Measurements from ENCODE around the gene FRMD5.

Gene FRMD5

DNA sequence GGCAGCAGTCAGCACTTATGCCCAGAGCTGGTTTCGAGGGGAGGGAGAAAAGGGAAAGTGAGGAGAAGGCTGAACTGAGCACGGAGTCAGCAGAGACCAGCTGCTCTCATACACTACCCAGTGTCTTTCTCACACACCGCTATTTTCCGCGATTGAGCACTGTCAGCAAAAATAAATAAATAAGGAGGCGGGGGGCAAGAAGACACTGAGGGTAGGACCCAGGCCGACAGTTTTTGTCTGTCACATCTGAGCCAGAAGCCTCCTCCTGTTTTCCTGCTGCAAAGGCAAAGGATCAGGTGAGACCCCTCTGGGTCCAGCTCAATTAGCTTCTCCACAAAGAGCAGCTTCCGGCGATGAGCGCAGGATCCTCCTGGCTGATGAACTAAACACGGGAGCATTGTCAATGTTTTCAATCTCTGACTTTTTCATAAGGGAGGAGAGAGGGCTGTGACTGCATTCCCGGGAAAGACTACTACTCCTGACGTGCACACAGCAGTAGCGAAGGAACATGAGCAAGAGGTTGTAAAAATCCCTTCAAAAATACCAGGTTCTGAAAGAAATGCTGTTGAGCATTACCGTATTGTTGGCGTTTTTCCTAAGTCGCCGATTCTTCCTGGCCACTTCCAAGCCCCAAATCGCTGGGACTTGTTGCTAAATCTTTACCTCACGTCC, 1.3 kb downstream of the FRMD5 start:
- Mint-ChIP-seq H3K36me3 (ENCODE audit: low read depth) (peaks cover 2% of the 10 kb centered on the region), H3K9me3 (no peaks in the 10 kb centered on the region), H3K27ac (no peak overlapping the region), H3K4me1 (ENCODE audit: low read depth) (peaks cover 11% of the 10 kb centered on the region), H3K27me3 (ENCODE audit: low read depth) (peaks cover 69% of the 10 kb centered on the region), H3K4me3 (peak overlapping the region; percentile 40)

- Mint-ChIP-seq H3K27me3 (ENCODE audit: low read depth) (peaks cover 47% of the 10 kb centered on the region), H3K4me3 (no peak overlapping the region), H3K36me3 (ENCODE audit: low read depth) (no peaks in the 10 kb centered on the region), H3K27ac (no peak overlapping the region), H3K9me3 (no peaks in the 10 kb centered on the region), H3K4me1 (ENCODE audit: low read depth) (peaks cover under 1% of the 10 kb centered on the region)
Measured at GRCh38 chr15:44188795-44189194, 6.3 kb downstream of the FRMD5 start.

GRCh38 chr15:44186705-44187104, 8.4 kb downstream of the FRMD5 start:
- Mint-ChIP-seq H3K4me3 (no peak overlapping the region), H3K27me3 (ENCODE audit: low read depth) (peaks cover 29% of the 10 kb centered on the region), H3K4me1 (ENCODE audit: low read depth) (no peaks in the 10 kb centered on the region), H3K9me3 (no peaks in the 10 kb centered on the region), H3K27ac (no peak overlapping the region), H3K36me3 (ENCODE audit: low read depth) (no peaks in the 10 kb centered on the region)

- H3K4me3 Mint-ChIP-seq, result no peak overlapping the region
- no peaks in the 10 kb centered on the region for H3K36me3 Mint-ChIP-seq (ENCODE audit: low read depth)
- H3K4me1 Mint-ChIP-seq (ENCODE audit: low read depth), result no peaks in the 10 kb centered on the region
- H3K27me3 Mint-ChIP-seq (ENCODE audit: low read depth), result peaks cover 11% of the 10 kb centered on the region
- no peaks in the 10 kb centered on the region for H3K9me3 Mint-ChIP-seq
- H3K27ac Mint-ChIP-seq, result no peak overlapping the region
Measured at GRCh38 chr15:44183363-44183762, 11.7 kb downstream of the FRMD5 start.

DNA sequence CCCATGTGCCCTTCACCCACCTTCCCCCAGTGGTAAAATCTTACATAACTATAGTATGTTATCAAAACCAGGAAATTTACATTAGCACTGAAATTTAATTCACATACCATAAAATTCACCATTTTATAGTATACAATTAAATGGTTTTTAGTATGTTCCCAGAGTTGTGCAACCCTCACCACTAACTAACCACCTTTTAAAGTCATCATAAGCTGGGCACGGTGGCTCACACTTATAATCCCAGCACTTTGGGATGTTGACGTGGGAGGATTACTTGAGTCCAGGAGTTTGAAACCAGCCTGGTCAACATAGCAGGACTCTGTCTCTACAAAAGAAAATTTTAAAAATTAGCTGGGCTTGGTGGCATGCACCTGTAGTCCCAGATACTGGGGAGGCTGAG, 13.7 kb downstream of the FRMD5 start:
- Mint-ChIP-seq H3K27ac (no peak overlapping the region), H3K27me3 (ENCODE audit: low read depth) (peaks cover 17% of the 10 kb centered on the region), H3K4me1 (ENCODE audit: low read depth) (no peaks in the 10 kb centered on the region), H3K9me3 (no peaks in the 10 kb centered on the region), H3K36me3 (ENCODE audit: low read depth) (no peaks in the 10 kb centered on the region), H3K4me3 (no peak overlapping the region)

DNA sequence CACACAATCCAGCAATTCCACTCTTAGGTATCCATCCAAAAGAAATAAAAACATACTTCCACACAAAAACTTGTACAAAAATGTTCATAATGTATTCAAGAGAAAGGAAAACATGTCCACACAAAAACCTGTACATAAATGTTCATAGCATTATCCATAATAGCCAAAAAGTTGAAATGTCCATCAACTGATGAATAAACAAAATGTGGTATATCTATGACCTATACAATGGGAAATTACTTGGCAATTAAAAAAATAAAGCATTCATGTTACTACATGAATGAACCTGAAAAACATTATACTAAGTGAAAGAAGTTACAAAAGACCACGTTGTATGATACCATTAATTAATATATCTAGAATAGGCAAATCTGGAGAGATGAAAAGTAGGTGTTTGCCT, 17.9 kb downstream of the FRMD5 start:
- Mint-ChIP-seq H3K4me1 (ENCODE audit: low read depth) (no peaks in the 10 kb centered on the region), H3K27ac (no peak overlapping the region), H3K27me3 (ENCODE audit: low read depth) (peaks cover 36% of the 10 kb centered on the region), H3K36me3 (ENCODE audit: low read depth) (no peaks in the 10 kb centered on the region), H3K4me3 (no peak overlapping the region), H3K9me3 (no peaks in the 10 kb centered on the region)

DNA sequence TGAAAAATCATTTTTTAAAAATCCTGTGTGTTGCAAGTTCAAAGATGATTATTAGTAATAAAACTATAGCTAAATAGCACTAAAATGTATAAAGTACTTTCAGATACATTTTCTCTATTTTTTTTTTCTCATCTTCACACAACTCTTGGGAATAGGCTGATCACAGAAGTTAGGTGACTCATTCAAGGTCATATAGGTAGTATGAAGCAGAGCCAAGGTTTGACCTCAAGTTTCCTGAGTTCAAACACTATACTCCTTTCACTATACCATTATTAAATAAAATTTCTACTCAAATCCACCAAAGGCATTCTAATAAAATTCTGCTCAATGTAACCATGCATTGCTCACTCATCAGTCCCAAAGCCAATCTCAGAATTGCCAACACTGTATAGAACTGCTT, 21.3 kb downstream of the FRMD5 start:
- Mint-ChIP-seq H3K27ac (no peak overlapping the region), H3K9me3 (no peaks in the 10 kb centered on the region), H3K27me3 (ENCODE audit: low read depth) (peaks cover 35% of the 10 kb centered on the region), H3K4me1 (ENCODE audit: low read depth) (no peaks in the 10 kb centered on the region), H3K4me3 (no peak overlapping the region), H3K36me3 (ENCODE audit: low read depth) (no peaks in the 10 kb centered on the region)

- no peaks in the 10 kb centered on the region for H3K36me3 Mint-ChIP-seq (ENCODE audit: low read depth)
- no peaks in the 10 kb centered on the region for H3K4me1 Mint-ChIP-seq (ENCODE audit: low read depth)
- H3K4me3 Mint-ChIP-seq, result no peak overlapping the region
- peaks cover 29% of the 10 kb centered on the region for H3K27me3 Mint-ChIP-seq (ENCODE audit: low read depth)
- H3K9me3 Mint-ChIP-seq, result no peaks in the 10 kb centered on the region
- H3K27ac Mint-ChIP-seq, result no peak overlapping the region
Measured at GRCh38 chr15:44163370-44163769, 31.7 kb downstream of the FRMD5 start.

DNA sequence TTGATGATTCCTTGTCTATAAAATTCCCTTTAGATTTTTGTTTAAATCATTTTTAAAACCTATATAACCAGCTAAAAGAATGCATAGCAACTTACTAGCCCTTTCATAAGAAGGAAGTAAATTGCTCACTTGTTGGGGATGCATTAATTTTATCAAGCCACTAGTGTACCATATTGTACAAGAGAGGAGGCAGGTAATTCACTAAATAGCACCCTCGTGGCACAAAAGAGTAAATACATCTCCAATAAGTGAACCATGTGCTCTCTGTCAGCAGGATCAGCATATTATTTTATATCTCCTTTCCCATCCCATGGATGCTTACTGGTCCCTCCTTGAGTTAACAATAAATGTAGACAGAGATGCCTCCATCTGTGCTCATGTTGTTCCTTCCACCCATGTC, 34.3 kb downstream of the FRMD5 start:
- no peak overlapping the region for H3K4me3 Mint-ChIP-seq
- no peaks in the 10 kb centered on the region for H3K4me1 Mint-ChIP-seq (ENCODE audit: low read depth)
- H3K36me3 Mint-ChIP-seq (ENCODE audit: low read depth), result no peaks in the 10 kb centered on the region
- H3K27me3 Mint-ChIP-seq (ENCODE audit: low read depth), result peaks cover 41% of the 10 kb centered on the region
- H3K27ac Mint-ChIP-seq, result no peak overlapping the region
- no peaks in the 10 kb centered on the region for H3K9me3 Mint-ChIP-seq

DNA sequence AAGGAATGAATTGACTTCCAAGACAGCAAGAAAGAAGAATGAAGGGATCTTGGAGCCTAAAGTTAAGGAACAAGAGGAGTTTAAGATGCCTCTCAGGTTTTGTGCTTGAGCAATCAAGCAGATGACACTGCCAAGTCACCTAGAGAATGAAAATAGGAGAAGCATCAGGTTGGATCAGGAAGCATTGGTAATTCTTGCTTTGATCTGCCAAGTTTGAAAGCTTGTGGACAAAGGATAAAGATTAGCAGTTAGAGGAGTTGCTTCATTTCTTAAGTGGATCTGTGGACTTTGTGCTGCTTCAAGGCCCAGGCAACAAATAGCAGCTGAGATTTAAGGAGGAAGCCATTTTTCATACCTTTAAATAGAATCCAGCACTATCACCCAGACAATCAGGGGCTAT, 35.6 kb downstream of the FRMD5 start:
- no peak overlapping the region for H3K27ac Mint-ChIP-seq
- no peaks in the 10 kb centered on the region for H3K4me1 Mint-ChIP-seq (ENCODE audit: low read depth)
- H3K27me3 Mint-ChIP-seq (ENCODE audit: low read depth), result peaks cover 41% of the 10 kb centered on the region
- H3K36me3 Mint-ChIP-seq (ENCODE audit: low read depth), result no peaks in the 10 kb centered on the region
- no peaks in the 10 kb centered on the region for H3K9me3 Mint-ChIP-seq
- no peak overlapping the region for H3K4me3 Mint-ChIP-seq

- no peaks in the 10 kb centered on the region for H3K36me3 Mint-ChIP-seq (ENCODE audit: low read depth)
- no peak overlapping the region for H3K4me3 Mint-ChIP-seq
- no peaks in the 10 kb centered on the region for H3K4me1 Mint-ChIP-seq (ENCODE audit: low read depth)
- peaks cover 39% of the 10 kb centered on the region for H3K27me3 Mint-ChIP-seq (ENCODE audit: low read depth)
- no peak overlapping the region for H3K27ac Mint-ChIP-seq
- H3K9me3 Mint-ChIP-seq, result no peaks in the 10 kb centered on the region
Measured at GRCh38 chr15:44158111-44158510, 37.0 kb downstream of the FRMD5 start.

- Mint-ChIP-seq H3K4me1 (ENCODE audit: low read depth) (no peaks in the 10 kb centered on the region), H3K27me3 (ENCODE audit: low read depth) (peaks cover 38% of the 10 kb centered on the region), H3K27ac (no peak overlapping the region), H3K4me3 (no peak overlapping the region), H3K9me3 (no peaks in the 10 kb centered on the region), H3K36me3 (ENCODE audit: low read depth) (no peaks in the 10 kb centered on the region)
Measured at GRCh38 chr15:44157679-44158078, 37.4 kb downstream of the FRMD5 start.

DNA sequence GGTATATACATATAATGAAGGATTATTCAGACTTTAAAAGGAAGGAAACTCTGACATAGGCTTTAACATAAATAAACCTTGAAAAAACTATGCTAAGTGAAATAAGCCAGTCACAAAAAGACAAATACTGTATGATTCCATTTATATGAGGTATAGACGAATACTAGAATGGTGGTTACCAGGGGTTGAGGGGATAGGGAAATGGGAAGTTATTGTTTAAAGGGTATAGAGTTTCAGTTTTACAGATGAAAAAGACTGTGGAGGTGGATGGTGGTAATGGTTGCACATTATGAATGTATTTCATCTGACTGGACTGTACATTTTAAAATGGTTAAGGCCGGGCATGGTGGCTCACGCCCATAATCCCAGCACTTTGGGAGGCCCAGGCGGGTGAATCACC, 41.7 kb downstream of the FRMD5 start:
- Mint-ChIP-seq H3K36me3 (ENCODE audit: low read depth) (no peaks in the 10 kb centered on the region), H3K27ac (no peak overlapping the region), H3K4me1 (ENCODE audit: low read depth) (no peaks in the 10 kb centered on the region), H3K4me3 (no peak overlapping the region), H3K9me3 (no peaks in the 10 kb centered on the region), H3K27me3 (ENCODE audit: low read depth) (peaks cover 23% of the 10 kb centered on the region)

DNA sequence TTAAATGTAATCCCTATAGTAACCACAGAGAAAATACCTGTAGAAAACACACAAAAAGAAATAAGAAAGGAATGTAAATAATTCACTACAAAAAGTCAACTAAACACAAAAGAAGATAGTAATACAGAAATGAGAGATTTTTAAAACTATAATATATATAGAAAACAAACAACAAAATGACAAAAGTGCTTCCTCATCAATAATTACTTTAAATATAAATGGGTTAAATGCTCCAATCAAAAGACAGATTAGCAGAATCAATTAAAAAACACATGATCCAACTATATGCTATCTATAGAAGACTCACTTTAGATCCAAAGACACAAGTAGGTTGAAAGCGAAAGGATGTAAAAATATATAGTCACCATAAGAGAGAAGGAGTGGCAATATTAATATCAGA, 45.8 kb downstream of the FRMD5 start:
- Mint-ChIP-seq H3K27ac (no peak overlapping the region), H3K27me3 (ENCODE audit: low read depth) (peaks cover 22% of the 10 kb centered on the region), H3K4me3 (no peak overlapping the region), H3K9me3 (no peaks in the 10 kb centered on the region), H3K36me3 (ENCODE audit: low read depth) (no peaks in the 10 kb centered on the region), H3K4me1 (ENCODE audit: low read depth) (no peaks in the 10 kb centered on the region)

- no peaks in the 10 kb centered on the region for H3K36me3 Mint-ChIP-seq (ENCODE audit: low read depth)
- H3K27me3 Mint-ChIP-seq (ENCODE audit: low read depth), result peaks cover 21% of the 10 kb centered on the region
- H3K4me3 Mint-ChIP-seq, result no peak overlapping the region
- no peak overlapping the region for H3K27ac Mint-ChIP-seq
- no peaks in the 10 kb centered on the region for H3K9me3 Mint-ChIP-seq
- H3K4me1 Mint-ChIP-seq (ENCODE audit: low read depth), result no peaks in the 10 kb centered on the region
Measured at GRCh38 chr15:44148580-44148979, 46.5 kb downstream of the FRMD5 start.

- Mint-ChIP-seq H3K4me1 (ENCODE audit: low read depth) (no peaks in the 10 kb centered on the region), H3K9me3 (no peaks in the 10 kb centered on the region), H3K4me3 (no peak overlapping the region), H3K36me3 (ENCODE audit: low read depth) (no peaks in the 10 kb centered on the region), H3K27ac (no peak overlapping the region), H3K27me3 (ENCODE audit: low read depth) (peaks cover 16% of the 10 kb centered on the region)
Measured at GRCh38 chr15:44147636-44148035, 47.4 kb downstream of the FRMD5 start.

Measured in T-helper 1 cell treated with Interleukin-12 subunit alpha and Interleukin-12 subunit beta and Interleukin-4 antibody, amounts not matched to agents 30 μg/mL and 1 μg/mL, for 36 hours (primary cell).